Astrocyte of the cerebellum (primary cell): Measurements from ENCODE around the gene PRPF8.
"Not testable (repeated sequence)": the region's sequence is repeated elsewhere in the genome, so short reads cannot be mapped to it uniquely, and the experiment has no call there.

Source experiments
- DNase-seq: peaks from one replicate; pipeline ENCODE4 v3.0.0-alpha.2; 2011; ENCODE audit warnings: low read depth
- H3K4me3 ChIP-seq: 2 replicates; pipeline ENCODE4 v1.5.1; 2011; ENCODE audit warnings: mild to moderate bottlenecking, low read depth, low read length, moderate library complexity
- CTCF ChIP-seq: IDR thresholded peaks from 2 replicates; pipeline ENCODE4 v1.5.1; 2012; ENCODE audit warnings: low read length, low read depth, moderate library complexity, mild to moderate bottlenecking; ENCODE audit errors: missing control alignments
- in situ Hi-C: cut with HindIII; loops from 2 replicates; pipeline ENCODE4 v1.10.0; 2017; ENCODE audit warnings: low sequenced_read_pairs

Gene PRPF8

GRCh38 chr17:1661045-1661444, 23.6 kb downstream of the PRPF8 start:
- DNase-seq: no peak
- TF ChIP-seq CTCF: no peak
- in situ Hi-C loops: no loop called here
- no peak overlapping the region for H3K4me3 ChIP-seq

GRCh38 chr17:1658100-1658499, 26.6 kb downstream of the PRPF8 start:
- in situ Hi-C loops: loop anchor here (10.0 kb wide), 1 partner anchor 127 kb away; no protein-coding TSS in a partner anchor
- H3K4me3 ChIP-seq: no peak overlapping the region
- DNase-seq: no peak
- TF ChIP-seq CTCF: no peak

GRCh38 chr17:1653735-1654134, 30.9 kb downstream of the PRPF8 start:
- TF ChIP-seq CTCF: no peak
- no peak overlapping the region for H3K4me3 ChIP-seq
- in situ Hi-C loops: loop anchor here (10.0 kb wide), 1 partner anchor 131 kb away; no protein-coding TSS in a partner anchor
- DNase-seq: no peak

- not testable (repeated sequence) for H3K4me3 ChIP-seq, DNase-seq
- in situ Hi-C loops: loop anchor here (10.0 kb wide), 1 partner anchor 132 kb away; no protein-coding TSS in a partner anchor
Observed at GRCh38 chr17:1652794-1653193, 31.9 kb downstream of the PRPF8 start.

DNA sequence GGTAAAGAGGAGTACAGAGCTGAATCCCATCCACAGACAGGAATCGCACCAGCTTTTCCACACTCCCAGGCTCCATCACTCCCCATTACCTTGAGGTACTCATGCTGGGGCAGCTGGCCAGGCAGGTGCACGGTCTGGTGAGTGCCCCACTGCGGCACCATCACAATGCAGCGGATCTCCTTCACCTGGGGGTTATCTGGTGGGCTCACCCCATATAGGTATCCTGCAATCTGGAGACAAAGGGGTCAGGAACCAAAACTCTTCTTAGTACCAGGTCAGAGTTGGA, 33.2 kb downstream of the PRPF8 start:
- in situ Hi-C loops: loop anchor here (10.0 kb wide), 1 partner anchor 133 kb away; no protein-coding TSS in a partner anchor
- H3K4me3 ChIP-seq: no peak overlapping the region
- no peak for DNase-seq
- TF ChIP-seq CTCF: no peak

- no peak overlapping the region for H3K4me3 ChIP-seq
- in situ Hi-C loops: loop anchor here (10.0 kb wide), 1 partner anchor 134 kb away; no protein-coding TSS in a partner anchor
- TF ChIP-seq CTCF: no peak
- no peak for DNase-seq
Observed at GRCh38 chr17:1650731-1651558, 33.7 kb downstream of the PRPF8 start.

DNA sequence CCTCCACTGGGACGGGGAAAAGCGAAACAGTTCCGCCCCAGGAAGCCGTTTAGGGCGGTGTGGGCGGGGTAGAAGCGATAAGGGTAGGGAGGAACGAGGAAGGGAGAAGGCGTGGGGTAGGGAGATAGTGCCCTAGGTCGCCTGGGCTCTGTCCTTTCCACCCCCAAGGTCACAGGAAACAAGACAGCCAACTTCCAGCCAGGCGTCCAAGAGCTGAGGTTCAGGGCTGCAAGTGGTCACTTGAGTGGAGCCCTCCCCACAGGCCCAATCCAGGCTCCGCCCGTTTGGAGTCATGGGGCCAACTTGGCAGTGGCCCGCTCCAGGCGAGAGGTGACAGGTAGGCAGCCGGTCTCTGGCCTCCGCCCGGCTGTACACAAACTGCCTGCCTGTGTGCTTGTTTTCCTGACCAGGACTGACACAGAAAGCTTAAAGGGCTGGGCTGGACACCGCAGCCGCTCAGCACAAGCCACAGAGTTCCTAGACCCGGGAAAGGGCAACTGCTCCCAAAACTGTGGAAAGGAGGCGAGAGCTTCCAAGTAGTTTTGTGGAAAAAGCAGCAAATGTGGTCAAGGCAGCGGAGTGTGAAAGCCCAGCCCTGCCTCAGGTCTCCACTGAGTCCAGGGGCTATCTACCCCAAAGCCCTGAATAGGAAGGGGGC, 34.7 kb downstream of the PRPF8 start, which contains the start of gene RILP:
TSS of gene RILP (minus strand) at position 23 of the 658 bp plus-strand sequence. CDS start 62 bp downstream, outside the sequence.
- in situ Hi-C loops: loop anchor here (10.0 kb wide), 1 partner anchor 135 kb away; no protein-coding TSS in a partner anchor
- DNase-seq: no peak
- no peak for TF ChIP-seq CTCF
- peak within 1 kb of the TSS; percentile 49 for H3K4me3 ChIP-seq
